Caco-2 (cell line): ENCODE data around the gene PLEKHD1. TPM values are rescaled to one million over a fixed set of nuclear protein-coding genes. Genes with fewer than 3 reads are reported as not detected.

Experiments
- BruUV-seq: library from RNA; stranded (reverse); fragments of 400-500 nt; replicated peaks from 2 replicates; lab custom pipeline; 2021; lab: Mats Ljungman, UMichigan
- CTCF ChIA-PET: fragments of 300-600 bp; sonication (Branson Sonifier 250); formaldehyde crosslinking; loops from one replicate; lab custom pipeline; 2022; ENCODE audit warnings: antibody characterized with exemption; lab: Charles Lee
- POLR2A ChIA-PET: fragments of 300-600 bp; sonication (Branson Sonifier 250); formaldehyde crosslinking; loops from one replicate; lab custom pipeline; 2022; ENCODE audit warnings: antibody characterized with exemption; lab: Charles Lee
- DNase-seq, 2 experiments: peaks; one replicate each; pipeline versions ENCODE4 v3.0.0 to v3.0.0-alpha.2; 2020 to 2022
- H3K27me3 ChIP-seq: replicated peaks from 2 replicates; pipeline ENCODE4 v1.6.0; 2011; ENCODE audit warnings: low read length; ENCODE audit not compliant: control insufficient read depth, insufficient read depth
- H3K36me3 ChIP-seq: 2 replicates; pipeline ENCODE4 v1.5.1; 2011; ENCODE audit warnings: low read length; ENCODE audit not compliant: control insufficient read depth, insufficient read depth
- H3K4me1 ChIP-seq: fragments of 250-450 bp; sonication (Bioruptor Pico); 2 replicates; pipeline ENCODE4 v1.5.1; 2020; ENCODE audit warnings: mild to moderate bottlenecking
- H3K4me3 ChIP-seq: 2 replicates; pipeline ENCODE4 v1.5.1; 2011; ENCODE audit warnings: low read depth, mild to moderate bottlenecking, control low read depth, low read length
- H3K9me3 ChIP-seq: fragments of 250-450 bp; sonication (Bioruptor Pico); 2 replicates; pipeline ENCODE4 v1.5.1; 2020; ENCODE audit warnings: mild to moderate bottlenecking, moderate library complexity
- H3K27ac Mint-ChIP-seq: one replicate; pipeline ENCODE4 v1.8.0; 2022; ENCODE audit warnings: mixed read lengths; ENCODE audit not compliant: unreplicated experiment
- H3K27me3 Mint-ChIP-seq: one replicate; pipeline ENCODE4 v1.8.0; 2022; ENCODE audit warnings: mixed read lengths; ENCODE audit not compliant: insufficient read depth, unreplicated experiment
- H3K36me3 Mint-ChIP-seq: one replicate; pipeline ENCODE4 v1.8.0; 2022; ENCODE audit warnings: mild to moderate bottlenecking, mixed read lengths; ENCODE audit not compliant: insufficient read depth, unreplicated experiment
- H3K4me1 Mint-ChIP-seq: one replicate; pipeline ENCODE4 v1.8.0; 2022; ENCODE audit warnings: low read depth, mixed read lengths; ENCODE audit not compliant: unreplicated experiment
- H3K4me3 Mint-ChIP-seq: one replicate; pipeline ENCODE4 v1.8.0; 2022; ENCODE audit warnings: mild to moderate bottlenecking, moderate library complexity, mixed read lengths; ENCODE audit not compliant: unreplicated experiment
- H3K9me3 Mint-ChIP-seq: one replicate; pipeline ENCODE4 v1.8.0; 2022; ENCODE audit warnings: mixed read lengths; ENCODE audit not compliant: unreplicated experiment
- CTCF ChIP-seq, 2 experiments: fragments of 200-600 bp in 1 of 2; IDR thresholded peaks; 1 replicate in 1 of 2; 2 replicates in 1 of 2; pipeline versions ENCODE4 v1.5.1 to v1.8.0; 2011 to 2022; ENCODE audit warnings: antibody characterized with exemption in 1 of 2, control low read depth in 1 of 2, inconsistent platforms in 1 of 2, low read depth in 1 of 2, low read length in 1 of 2, mild to moderate bottlenecking in 1 of 2, moderate library complexity in 1 of 2; ENCODE audit not compliant: insufficient read depth in 1 of 2, severe bottlenecking in 1 of 2, unreplicated experiment in 1 of 2
- intact Hi-C: fragments of 100-400 bp; cut with micrococcal nuclease; formaldehyde crosslinking; loops from one replicate; pipeline ENCODE4 v1.10.0; 2022; ENCODE audit not compliant: unreplicated experiment
- total RNA-seq: library from RNA; stranded (reverse); gene quantifications from 2 replicates; pipeline ENCODE4 v1.2.3, GENCODE V29; 2022

The PLEKHD1 gene
- total RNA-seq, 1 experiment from 2014 or later = 0.50 TPM

DNA sequence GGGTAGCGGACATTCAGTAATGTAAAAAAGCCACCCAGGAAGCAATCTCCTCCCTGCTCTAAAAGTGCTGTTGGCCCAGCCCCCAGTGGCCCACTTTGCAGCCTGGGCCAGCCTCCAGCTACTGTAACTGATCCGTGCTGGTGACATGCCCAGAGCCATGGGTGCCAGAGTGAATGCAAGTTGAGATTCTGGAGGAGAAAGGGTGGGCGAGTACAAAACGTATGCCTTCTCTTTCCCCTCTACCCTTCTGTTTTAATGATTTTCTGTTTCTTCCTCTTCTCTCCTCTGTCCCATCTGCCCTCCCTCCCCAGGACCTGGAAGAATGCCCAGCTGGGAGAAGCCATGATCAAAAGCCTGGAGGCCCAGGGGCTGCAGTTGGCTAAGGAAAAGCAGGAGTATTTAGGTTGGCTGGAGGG, 16.9 kb downstream of the PLEKHD1 start:
- no peaks in the 10 kb centered on the region for H3K36me3 ChIP-seq
- Mint-ChIP-seq H3K4me3 (no peak overlapping the region), H3K4me1 (no peaks in the 10 kb centered on the region), H3K27ac (no peak overlapping the region), H3K36me3 (no peaks in the 10 kb centered on the region), H3K9me3 (no peaks in the 10 kb centered on the region), H3K27me3 (peaks cover 2% of the 10 kb centered on the region)
- ChIA-PET CTCF (no interaction called here), POLR2A (no interaction called here)
- H3K4me1 ChIP-seq = no peaks in the 10 kb centered on the region
- no peaks in the 10 kb centered on the region for H3K9me3 ChIP-seq
- H3K27me3 ChIP-seq = no peaks in the 10 kb centered on the region
- no peak overlapping the region for H3K4me3 ChIP-seq
- no peak for DNase-seq
- no TSS peak for BruUV-seq
- no peak for TF ChIP-seq CTCF (IDR thresholded peaks at IDR 0.05; ENCODE audit: insufficient read depth in 1 of 2, low read depth in 1 of 2, low read length in 1 of 2, severe bottlenecking in 1 of 2, unreplicated experiment in 1 of 2)
- intact Hi-C loops = no loop called here

DNA sequence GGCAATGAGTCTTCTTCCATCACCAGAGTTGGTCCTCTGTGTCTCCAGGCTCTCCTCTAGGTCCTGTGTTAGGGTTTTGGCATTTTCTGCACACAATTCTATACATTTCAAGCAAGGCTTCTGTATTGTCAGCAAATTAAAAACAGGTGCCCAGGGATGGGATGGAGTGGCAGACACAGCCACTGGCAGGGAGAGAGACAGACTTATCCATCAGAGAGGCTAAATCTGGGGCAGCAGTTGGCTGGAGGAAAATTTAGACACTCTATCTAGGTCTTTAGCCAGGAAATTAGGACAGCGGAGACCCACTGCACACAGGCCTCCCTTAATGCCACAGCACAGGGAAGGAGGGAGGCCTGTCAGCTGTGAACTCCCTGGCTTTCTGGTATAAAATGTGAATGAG, 20.2 kb downstream of the PLEKHD1 start:
- Histone ChIP-seq H3K27me3 (no peaks in the 10 kb centered on the region), H3K36me3 (no peaks in the 10 kb centered on the region), H3K4me1 (no peaks in the 10 kb centered on the region), H3K9me3 (no peaks in the 10 kb centered on the region), H3K4me3 (no peak overlapping the region)
- H3K9me3 Mint-ChIP-seq = no peaks in the 10 kb centered on the region
- H3K36me3 Mint-ChIP-seq = no peaks in the 10 kb centered on the region
- CTCF ChIA-PET = no interaction called here
- no peak for DNase-seq
- POLR2A ChIA-PET = no interaction called here
- no peak for TF ChIP-seq CTCF (IDR thresholded peaks at IDR 0.05; ENCODE audit: insufficient read depth in 1 of 2, low read depth in 1 of 2, low read length in 1 of 2, severe bottlenecking in 1 of 2, unreplicated experiment in 1 of 2)
- H3K4me3 Mint-ChIP-seq = no peak overlapping the region
- no peaks in the 10 kb centered on the region for H3K27me3 Mint-ChIP-seq
- no TSS peak for BruUV-seq
- intact Hi-C loops = no loop called here
- H3K4me1 Mint-ChIP-seq = no peaks in the 10 kb centered on the region
- no peak overlapping the region for H3K27ac Mint-ChIP-seq

GRCh38 chr14:69505338-69506240, 21.1 kb downstream of the PLEKHD1 start:
- H3K4me1 ChIP-seq = no peaks in the 10 kb centered on the region
- no TSS peak for BruUV-seq
- Mint-ChIP-seq H3K4me3 (no peak overlapping the region), H3K36me3 (no peaks in the 10 kb centered on the region), H3K27ac (no peak overlapping the region), H3K4me1 (no peaks in the 10 kb centered on the region), H3K9me3 (no peaks in the 10 kb centered on the region), H3K27me3 (no peaks in the 10 kb centered on the region)
- CTCF ChIA-PET = interaction anchor here (1.0 to 1.1 kb wide), 2 partner anchors 30 to 66 kb away, joined by 3 to 4 read pairs; no protein-coding TSS in a partner anchor
- POLR2A ChIA-PET = no interaction called here
- peak in 1 of 2 experiments; percentile 6 for DNase-seq
- no peaks in the 10 kb centered on the region for H3K9me3 ChIP-seq
- no peak overlapping the region for H3K4me3 ChIP-seq
- no peaks in the 10 kb centered on the region for H3K27me3 ChIP-seq
- TF ChIP-seq CTCF (IDR thresholded peaks at IDR 0.05; ENCODE audit: insufficient read depth in 1 of 2, low read depth in 1 of 2, low read length in 1 of 2, severe bottlenecking in 1 of 2, unreplicated experiment in 1 of 2) = no peak
- intact Hi-C loops = no loop called here
- H3K36me3 ChIP-seq = no peaks in the 10 kb centered on the region
